MM.1S (cell line): Measurements from ENCODE around the gene C18orf63.

Source experiments
- DNase-seq: peaks from one replicate; pipeline ENCODE4 v3.0.0-alpha.2; 2015
- H2AFZ ChIP-seq: fragments of 300-600 bp; sonication (generic); 2 replicates; pipeline ENCODE4 v1.6.0; 2016; ENCODE audit warnings: antibody characterized with exemption, low read length
- H3F3A ChIP-seq: fragments of 300-600 bp; sonication (generic); 2 replicates; pipeline ENCODE4 v1.6.1; 2016; ENCODE audit warnings: mild to moderate bottlenecking, antibody characterized with exemption, low read length, moderate library complexity, mixed read lengths; ENCODE audit not compliant: insufficient read depth
- H3K27ac ChIP-seq: fragments of 300-600 bp; sonication (generic); 2 replicates; pipeline ENCODE4 v1.5.1; 2016; ENCODE audit warnings: mild to moderate bottlenecking, low read length
- H3K27me3 ChIP-seq: fragments of 300-600 bp; sonication (generic); replicated peaks from 2 replicates; pipeline ENCODE4 v1.6.0; 2016; ENCODE audit warnings: low read length; ENCODE audit not compliant: insufficient read depth
- H3K36me3 ChIP-seq: fragments of 300-600 bp; sonication (generic); replicated peaks from 2 replicates; pipeline ENCODE4 v1.6.1; 2016; ENCODE audit warnings: mild to moderate bottlenecking, low read length, mixed read lengths; ENCODE audit not compliant: insufficient read depth
- H3K4me1 ChIP-seq: fragments of 300-600 bp; sonication (generic); 2 replicates; pipeline ENCODE4 v1.6.1; 2016; ENCODE audit warnings: low read length, mixed read lengths
- H3K4me2 ChIP-seq: fragments of 300-600 bp; sonication (generic); 2 replicates; pipeline ENCODE4 v1.6.0; 2016; ENCODE audit warnings: low read depth, low read length
- H3K4me3 ChIP-seq: fragments of 300-600 bp; sonication (generic); 2 replicates; pipeline ENCODE4 v1.5.1; 2016; ENCODE audit warnings: low read length, mixed read lengths
- H3K79me2 ChIP-seq: fragments of 300-600 bp; sonication (generic); 2 replicates; pipeline ENCODE4 v1.6.1; 2016; ENCODE audit warnings: mixed run types, low read length, mixed read lengths
- H3K9ac ChIP-seq: fragments of 300-600 bp; sonication (generic); 2 replicates; pipeline ENCODE4 v1.6.1; 2016; ENCODE audit warnings: low read length, mixed read lengths
- H3K9me2 ChIP-seq: fragments of 300-600 bp; sonication (generic); replicated peaks from 2 replicates; pipeline ENCODE4 v1.6.1; 2016; ENCODE audit warnings: mild to moderate bottlenecking, low read length, mixed read lengths; ENCODE audit not compliant: insufficient read depth
- H3K9me3 ChIP-seq: fragments of 300-600 bp; sonication (generic); replicated peaks from 2 replicates; pipeline ENCODE4 v1.6.1; 2016; ENCODE audit warnings: mild to moderate bottlenecking, low read length, mixed read lengths; ENCODE audit not compliant: insufficient read depth
- H4K20me1 ChIP-seq: fragments of 300-600 bp; sonication (generic); 2 replicates; pipeline ENCODE4 v1.6.1; 2016; ENCODE audit warnings: mild to moderate bottlenecking, low read length, moderate library complexity, mixed read lengths; ENCODE audit not compliant: insufficient read depth
- EZH2 ChIP-seq: fragments of 300-600 bp; sonication (generic); optimal IDR thresholded peaks from 2 replicates; pipeline ENCODE3; 2017; ENCODE audit warnings: low read depth, mild to moderate bottlenecking, antibody characterized with exemption, low read length, mixed read lengths
- EZH2phosphoT487 ChIP-seq: fragments of 300-600 bp; sonication (generic); IDR thresholded peaks from 2 replicates; pipeline ENCODE4 v1.6.1; 2018; ENCODE audit warnings: antibody characterized with exemption, low read length
- TF ChIP-seq, protein P1 (sequence below): fragments of 300-600 bp; sonication (generic); IDR thresholded peaks from 2 replicates; pipeline ENCODE4 v1.5.1; 2016; ENCODE audit warnings: antibody characterized with exemption, low read length, mixed read lengths

Gene C18orf63

DNA sequence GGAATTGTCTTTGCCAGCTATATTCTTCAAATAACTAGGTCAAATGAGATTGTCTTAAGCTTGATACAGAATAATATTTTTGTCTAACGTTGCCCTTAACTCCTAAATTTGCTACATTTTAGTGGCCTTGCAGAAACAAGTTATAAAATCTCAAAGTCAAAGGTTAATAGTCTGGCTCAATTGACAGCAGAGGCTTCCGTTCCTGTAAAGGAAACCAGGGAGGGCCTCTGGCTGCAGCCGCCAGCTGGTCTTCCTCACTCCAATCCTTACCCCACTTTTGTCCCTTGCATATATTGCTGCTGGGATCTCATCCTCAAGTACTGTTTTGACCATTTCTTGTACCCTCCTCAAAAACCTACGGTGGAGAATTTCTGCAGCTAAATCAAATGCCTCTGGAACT is 40.9 kb upstream of the C18orf63 start:
- H3K79me2 ChIP-seq, result peaks cover 48% of the 10 kb centered on the region
- DNase-seq, result no peak
- H3F3A ChIP-seq, result no peaks in the 10 kb centered on the region
- H3K36me3 ChIP-seq, result no peaks in the 10 kb centered on the region
- no peak overlapping the region for H3K4me2 ChIP-seq
- no peaks in the 10 kb centered on the region for H3K9me3 ChIP-seq
- no peaks in the 10 kb centered on the region for H4K20me1 ChIP-seq
- no peaks in the 10 kb centered on the region for H3K4me1 ChIP-seq
- H3K4me3 ChIP-seq, result no peak overlapping the region
- H3K9me2 ChIP-seq, result no peaks in the 10 kb centered on the region
- no peak overlapping the region for H2AFZ ChIP-seq
- no peak overlapping the region for H3K27ac ChIP-seq
- no peaks in the 10 kb centered on the region for H3K27me3 ChIP-seq
- no peak for TF ChIP-seq EZH2
- TF ChIP-seq, protein P1, sequence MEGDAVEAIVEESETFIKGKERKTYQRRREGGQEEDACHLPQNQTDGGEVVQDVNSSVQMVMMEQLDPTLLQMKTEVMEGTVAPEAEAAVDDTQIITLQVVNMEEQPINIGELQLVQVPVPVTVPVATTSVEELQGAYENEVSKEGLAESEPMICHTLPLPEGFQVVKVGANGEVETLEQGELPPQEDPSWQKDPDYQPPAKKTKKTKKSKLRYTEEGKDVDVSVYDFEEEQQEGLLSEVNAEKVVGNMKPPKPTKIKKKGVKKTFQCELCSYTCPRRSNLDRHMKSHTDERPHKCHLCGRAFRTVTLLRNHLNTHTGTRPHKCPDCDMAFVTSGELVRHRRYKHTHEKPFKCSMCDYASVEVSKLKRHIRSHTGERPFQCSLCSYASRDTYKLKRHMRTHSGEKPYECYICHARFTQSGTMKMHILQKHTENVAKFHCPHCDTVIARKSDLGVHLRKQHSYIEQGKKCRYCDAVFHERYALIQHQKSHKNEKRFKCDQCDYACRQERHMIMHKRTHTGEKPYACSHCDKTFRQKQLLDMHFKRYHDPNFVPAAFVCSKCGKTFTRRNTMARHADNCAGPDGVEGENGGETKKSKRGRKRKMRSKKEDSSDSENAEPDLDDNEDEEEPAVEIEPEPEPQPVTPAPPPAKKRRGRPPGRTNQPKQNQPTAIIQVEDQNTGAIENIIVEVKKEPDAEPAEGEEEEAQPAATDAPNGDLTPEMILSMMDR, result no peak
- no peak for TF ChIP-seq EZH2phosphoT487
- H3K9ac ChIP-seq, result no peak overlapping the region

DNA sequence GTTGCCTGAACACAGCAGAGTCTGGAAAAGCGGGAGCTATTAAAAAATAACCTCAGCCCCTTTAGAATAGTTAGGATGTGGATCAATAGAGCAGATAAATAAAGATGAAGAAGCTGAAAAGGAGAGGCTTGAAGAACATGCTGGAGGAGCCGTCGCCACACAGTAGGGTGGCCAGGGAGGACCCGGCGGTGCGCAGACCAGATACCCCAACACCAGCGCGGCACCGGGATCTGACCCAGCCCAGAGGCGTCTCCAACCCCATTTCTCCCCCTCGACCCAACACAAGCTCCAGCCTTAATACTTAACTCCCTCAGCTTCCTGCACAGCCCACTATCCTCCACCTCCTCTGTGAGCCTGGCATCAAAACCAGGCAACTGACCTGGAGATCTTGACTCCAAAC is 39.9 kb upstream of the C18orf63 start:
- Histone ChIP-seq H3K9ac (no peak overlapping the region), H2AFZ (no peak overlapping the region), H3K27me3 (no peaks in the 10 kb centered on the region), H3K79me2 (peaks cover 57% of the 10 kb centered on the region), H3F3A (no peaks in the 10 kb centered on the region), H4K20me1 (no peaks in the 10 kb centered on the region), H3K9me2 (no peaks in the 10 kb centered on the region), H3K4me2 (no peak overlapping the region), H3K9me3 (no peaks in the 10 kb centered on the region), H3K4me1 (no peaks in the 10 kb centered on the region), H3K4me3 (no peak overlapping the region), H3K27ac (no peak overlapping the region), H3K36me3 (no peaks in the 10 kb centered on the region)
- TF ChIP-seq EZH2 (no peak), EZH2phosphoT487 (no peak)
- TF ChIP-seq, protein P1, result no peak
- no peak for DNase-seq

DNA sequence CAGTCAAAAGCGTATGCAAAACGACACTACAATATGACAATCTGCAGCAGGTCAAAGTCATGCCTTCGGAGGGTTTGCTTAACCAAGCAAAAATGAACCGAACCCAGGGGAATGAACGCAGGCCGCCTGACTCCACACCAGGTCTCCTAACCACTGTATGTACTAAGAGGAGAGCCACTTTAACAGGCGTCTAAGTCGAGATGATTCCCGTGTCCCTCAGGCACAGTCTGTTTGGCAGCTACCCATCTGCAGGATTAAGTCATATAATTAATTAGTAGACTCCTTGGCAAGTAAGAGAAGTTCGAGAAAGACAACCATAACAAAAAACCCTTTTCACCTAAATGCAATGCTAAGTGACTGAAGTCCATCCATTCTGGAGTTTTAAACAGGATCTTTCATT is 39.0 kb upstream of the C18orf63 start:
- no peak overlapping the region for H3K4me2 ChIP-seq
- H3K9ac ChIP-seq, result no peak overlapping the region
- TF ChIP-seq, protein P1, result no peak
- TF ChIP-seq EZH2 (no peak), EZH2phosphoT487 (no peak)
- no peaks in the 10 kb centered on the region for H4K20me1 ChIP-seq
- H3K36me3 ChIP-seq, result no peaks in the 10 kb centered on the region
- no peaks in the 10 kb centered on the region for H3K9me2 ChIP-seq
- H3F3A ChIP-seq, result no peaks in the 10 kb centered on the region
- no peak for DNase-seq
- no peaks in the 10 kb centered on the region for H3K9me3 ChIP-seq
- peaks cover 65% of the 10 kb centered on the region for H3K79me2 ChIP-seq
- no peaks in the 10 kb centered on the region for H3K27me3 ChIP-seq
- H3K4me1 ChIP-seq, result no peaks in the 10 kb centered on the region
- no peak overlapping the region for H3K27ac ChIP-seq
- H2AFZ ChIP-seq, result no peak overlapping the region
- no peak overlapping the region for H3K4me3 ChIP-seq
